ENCODE data around the gene SYT13. TPM values are rescaled to one million over a fixed set of nuclear protein-coding genes. Genes with fewer than 3 reads are reported as not detected.

SYT13 gene
- total RNA-seq, 1 experiment from 2014 or later = 4.3 TPM

DNA sequence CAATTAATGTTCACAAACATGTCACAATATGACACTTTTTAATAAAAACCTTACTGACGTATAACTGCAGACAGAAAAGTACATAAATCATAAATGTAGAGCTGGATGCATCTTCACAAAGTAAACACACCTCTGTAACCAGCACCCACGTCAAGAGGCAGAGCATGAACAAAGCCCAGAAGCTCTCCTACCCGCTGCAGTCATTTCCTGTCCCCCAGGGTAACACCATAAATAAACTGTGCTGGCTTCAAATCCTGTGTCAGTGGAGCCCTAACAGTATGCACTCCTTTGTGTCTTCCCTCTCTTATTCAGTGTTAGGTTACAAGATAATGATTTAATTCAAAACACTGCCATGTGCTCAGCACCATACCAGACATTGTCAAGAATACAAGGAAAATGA lies 5.7 kb downstream of the SYT13 start:
- Histone ChIP-seq H3K9me3 (ENCODE audit: control insufficient read depth, low read depth, low read length) (peaks cover 5% of the 10 kb centered on the region), H4K20me1 (ENCODE audit: control insufficient read depth, insufficient read depth, insufficient read length) (no peaks in the 10 kb centered on the region), H2BK12ac (ENCODE audit: insufficient read length, low read depth, low read length) (no peak overlapping the region), H3T11ph (ENCODE audit: low read length) (no peak overlapping the region), H3K27me3 (ENCODE audit: insufficient read depth, low read length) (peaks cover 4% of the 10 kb centered on the region; the same call in 1 of the 2 replicates), H2AK5ac (ENCODE audit: insufficient read length, low read length) (no peak overlapping the region), H3K79me2 (ENCODE audit: insufficient read depth, low read length) (no peaks in the 10 kb centered on the region), H2BK20ac (ENCODE audit: low read depth, low read length, poor library complexity, severe bottlenecking) (no peak overlapping the region), H2BK5ac (ENCODE audit: insufficient read length, low read length) (no peak overlapping the region), H3K23me2 (ENCODE audit: insufficient read length, low read depth, low read length, poor library complexity, severe bottlenecking) (peaks cover 3% of the 10 kb centered on the region), H3K18ac (ENCODE audit: insufficient read length, low read depth, low read length) (no peak overlapping the region), H4K8ac (replicated peaks; ENCODE audit: insufficient read length, low read depth, low read length) (no peak overlapping the region), H3K14ac (ENCODE audit: insufficient read depth, low read length) (no peak overlapping the region), H4K5ac (ENCODE audit: insufficient read length, low read depth, low read length) (no peak overlapping the region), H4K91ac (ENCODE audit: insufficient read length, low read depth, low read length) (no peak overlapping the region), H3K9ac (ENCODE audit: extremely low read depth, insufficient read length, low read length) (no peak overlapping the region), H2BK120ac (ENCODE audit: low read depth, low read length, poor library complexity, severe bottlenecking) (no peak overlapping the region), H2AFZ (ENCODE audit: low read length) (no peak overlapping the region), H3K4me2 (ENCODE audit: insufficient read depth, insufficient read length, low read length) (no peak overlapping the region), H3K79me1 (ENCODE audit: insufficient read depth, low read depth, low read length, poor library complexity, severe bottlenecking) (no peaks in the 10 kb centered on the region), H3K27ac (ENCODE audit: insufficient read length, low read depth, low read length) (no peak overlapping the region), H3K4ac (ENCODE audit: low read depth, low read length) (no peak overlapping the region), H3K4me1 (ENCODE audit: insufficient read depth, low read length) (no peaks in the 10 kb centered on the region; the same call in 1 of the 2 replicates), H3K23ac (ENCODE audit: insufficient read length, low read depth, low read length) (no peak overlapping the region), H2BK15ac (ENCODE audit: low read depth, low read length) (no peak overlapping the region), H3K56ac (ENCODE audit: insufficient read length, low read depth, low read length) (no peak overlapping the region)
- Mint-ChIP-seq H3K36me3 (ENCODE audit: insufficient read depth in 1 of 3, low read depth in 3 of 3) (peaks cover 6 to 14% (median 11%) of the 10 kb centered on the region in 3 experiments; a peak in 6 of 7 replicates), H3K4me3 (no peak overlapping the region), H3K9me3 (peaks cover 11 to 13% of the 10 kb centered on the region in 2 experiments), H3K27ac (no peak overlapping the region; a peak in 2 of 7 replicates), H3K27me3 (ENCODE audit: low read depth) (peaks cover 32% of the 10 kb centered on the region), H3K4me1 (peaks cover 18 to 32% of the 10 kb centered on the region in 2 experiments)
- WGBS (ENCODE audit: extremely low coverage, insufficient read length, low lambda C conversion rate) = no CpG with 5 or more reads among the region's 3 CpGs
- no peak for DNase-seq
- TF ChIP-seq, protein P1, sequence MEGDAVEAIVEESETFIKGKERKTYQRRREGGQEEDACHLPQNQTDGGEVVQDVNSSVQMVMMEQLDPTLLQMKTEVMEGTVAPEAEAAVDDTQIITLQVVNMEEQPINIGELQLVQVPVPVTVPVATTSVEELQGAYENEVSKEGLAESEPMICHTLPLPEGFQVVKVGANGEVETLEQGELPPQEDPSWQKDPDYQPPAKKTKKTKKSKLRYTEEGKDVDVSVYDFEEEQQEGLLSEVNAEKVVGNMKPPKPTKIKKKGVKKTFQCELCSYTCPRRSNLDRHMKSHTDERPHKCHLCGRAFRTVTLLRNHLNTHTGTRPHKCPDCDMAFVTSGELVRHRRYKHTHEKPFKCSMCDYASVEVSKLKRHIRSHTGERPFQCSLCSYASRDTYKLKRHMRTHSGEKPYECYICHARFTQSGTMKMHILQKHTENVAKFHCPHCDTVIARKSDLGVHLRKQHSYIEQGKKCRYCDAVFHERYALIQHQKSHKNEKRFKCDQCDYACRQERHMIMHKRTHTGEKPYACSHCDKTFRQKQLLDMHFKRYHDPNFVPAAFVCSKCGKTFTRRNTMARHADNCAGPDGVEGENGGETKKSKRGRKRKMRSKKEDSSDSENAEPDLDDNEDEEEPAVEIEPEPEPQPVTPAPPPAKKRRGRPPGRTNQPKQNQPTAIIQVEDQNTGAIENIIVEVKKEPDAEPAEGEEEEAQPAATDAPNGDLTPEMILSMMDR (conservative IDR thresholded peaks at IDR 0.05) = no peak
